ENCODE results near the gene SERTAD3.
"Not testable (repeated sequence)": the region's sequence is repeated elsewhere in the genome, so short reads cannot be mapped to it uniquely, and the experiment has no call there.

SERTAD3 gene

DNA sequence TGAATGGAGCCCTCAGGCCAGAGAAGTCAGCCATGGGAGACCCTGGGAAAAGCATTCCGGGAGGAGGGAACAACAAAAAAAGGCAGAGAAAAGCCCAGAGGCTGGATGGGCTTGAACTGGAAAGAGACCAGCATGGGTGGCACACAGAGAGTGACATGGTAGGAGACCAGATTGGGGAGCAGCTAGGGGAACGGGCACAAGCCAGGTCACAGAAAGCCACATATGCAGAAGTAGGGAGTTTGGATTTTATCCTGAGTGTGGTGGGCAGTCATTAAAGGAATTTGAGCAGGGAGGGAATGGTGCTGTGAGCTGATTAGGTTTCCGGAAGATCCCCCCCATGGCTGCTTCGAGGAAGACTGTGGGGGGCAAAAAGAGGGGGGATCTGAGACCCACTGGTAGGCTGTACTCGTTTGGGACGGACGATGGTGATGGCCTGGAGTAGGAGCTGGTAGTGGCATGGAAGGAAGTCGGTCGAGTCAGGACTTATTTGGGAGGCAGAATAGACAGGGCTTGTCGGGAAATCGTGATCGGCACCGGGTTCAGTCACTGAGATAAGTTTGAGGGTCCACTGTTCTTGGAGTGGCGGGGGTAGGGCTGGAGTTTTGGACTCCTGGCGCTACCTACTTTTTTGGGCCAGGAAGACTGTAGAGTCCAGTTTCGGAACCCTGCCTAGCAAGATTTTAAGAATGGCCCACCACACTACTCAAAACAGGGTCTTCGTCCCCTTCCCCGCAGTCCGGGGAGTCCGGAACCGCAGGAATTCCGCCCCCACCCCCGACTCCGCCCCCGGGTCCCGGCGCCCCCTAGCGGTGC, 19.3 kb downstream of the SERTAD3 start:
- peak in 2 of 6 experiments; percentile 24 to 27 for DNase-seq

DNA sequence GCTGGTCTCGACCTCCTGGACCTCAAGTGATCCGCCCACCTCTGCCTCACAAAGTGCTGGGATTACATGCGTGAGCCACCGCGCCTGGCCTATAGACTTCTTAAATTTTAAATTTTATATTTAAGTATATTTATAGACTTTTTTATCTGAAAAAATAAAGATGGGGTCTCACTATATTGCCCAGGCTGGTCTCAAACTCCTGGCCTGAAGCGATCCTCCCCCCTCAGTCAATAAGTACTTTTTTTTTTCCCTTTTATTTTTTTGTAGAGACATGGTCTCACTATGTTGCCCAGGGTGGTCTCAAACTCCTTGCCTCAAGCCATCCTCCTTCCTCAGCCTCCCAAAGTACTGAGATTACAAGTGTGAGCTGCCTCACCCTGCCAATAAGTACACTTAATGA, 20.2 kb downstream of the SERTAD3 start:
- DNase-seq, result no peak

DNA sequence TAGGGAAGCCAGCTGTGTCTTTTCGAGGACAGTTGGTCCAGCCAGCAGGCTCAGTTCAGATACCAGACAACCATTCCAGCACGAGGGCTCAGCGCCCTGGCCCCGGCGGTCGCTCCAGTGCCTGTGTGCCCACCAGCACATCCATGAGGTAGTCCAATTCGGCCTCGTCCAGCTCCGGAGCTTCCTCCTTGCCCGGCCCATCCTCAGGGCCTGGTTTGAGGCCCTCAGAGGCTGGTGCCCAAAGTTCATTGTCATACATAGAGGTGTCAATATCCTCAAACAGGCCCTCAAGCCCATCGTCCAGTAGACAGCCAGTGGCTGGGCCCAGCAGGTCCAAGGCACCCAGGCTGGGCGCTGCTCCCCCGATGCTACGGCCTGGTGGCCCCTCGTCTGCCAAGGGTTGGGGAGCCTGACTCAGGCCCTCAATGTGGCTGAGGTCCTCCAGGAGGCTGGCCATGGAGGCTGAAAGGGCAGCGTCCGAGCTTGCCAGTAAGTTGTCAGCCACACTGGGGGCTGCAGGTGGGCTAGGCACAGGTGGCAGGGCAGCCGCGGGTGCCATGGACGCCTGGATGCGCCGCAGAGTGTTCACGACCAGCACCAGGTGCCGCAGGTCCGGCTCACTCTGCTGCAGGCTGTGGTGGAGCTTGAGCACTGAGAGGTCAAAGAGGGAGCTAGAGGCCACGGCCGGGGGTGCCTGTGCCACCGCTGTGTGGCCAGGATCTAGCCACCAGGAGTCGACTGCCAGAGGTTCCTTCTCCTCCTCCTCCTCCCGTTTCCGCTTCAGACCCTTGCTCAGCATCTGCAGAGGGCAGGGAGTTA, 21.2 kb downstream of the SERTAD3 start:
- DNase-seq, result no peak

DNA sequence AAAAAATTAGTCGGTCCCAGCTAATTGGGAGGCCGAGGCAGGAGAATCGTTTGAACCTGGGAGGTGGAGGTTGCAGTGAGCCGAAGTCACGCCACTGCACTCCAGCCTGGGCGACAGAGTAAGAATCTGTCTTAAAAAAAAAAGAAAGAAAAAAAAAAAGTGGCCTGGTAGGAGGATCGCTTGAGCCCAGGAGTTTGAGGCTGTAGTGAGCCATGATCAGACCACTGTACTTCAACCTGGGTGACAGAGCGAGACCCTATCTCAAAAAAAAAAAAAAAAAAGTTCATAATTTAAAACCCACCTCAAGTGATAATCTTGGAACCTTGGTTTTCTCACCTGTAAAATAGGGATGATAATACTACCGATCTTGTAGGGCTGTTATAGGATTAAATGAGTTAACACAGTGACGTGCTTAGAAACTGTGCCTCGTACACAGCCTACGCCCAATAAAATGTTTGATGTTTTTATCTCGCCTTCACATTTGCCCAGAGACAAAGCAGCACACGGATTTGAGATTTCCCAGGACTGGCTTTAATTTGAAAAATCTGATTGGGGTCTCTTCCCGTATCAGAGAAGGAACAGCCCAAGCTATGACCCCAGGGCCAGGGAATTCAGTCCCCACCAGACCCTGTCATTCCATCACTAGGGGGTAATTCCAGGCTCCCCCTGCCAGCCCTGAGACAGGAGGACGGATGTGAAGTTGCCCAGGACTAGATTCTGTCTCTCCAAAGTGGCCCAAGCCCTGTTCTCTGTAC, 22.0 kb downstream of the SERTAD3 start:
- peak in 2 of 6 experiments; percentile 27 to 38 for DNase-seq

DNA sequence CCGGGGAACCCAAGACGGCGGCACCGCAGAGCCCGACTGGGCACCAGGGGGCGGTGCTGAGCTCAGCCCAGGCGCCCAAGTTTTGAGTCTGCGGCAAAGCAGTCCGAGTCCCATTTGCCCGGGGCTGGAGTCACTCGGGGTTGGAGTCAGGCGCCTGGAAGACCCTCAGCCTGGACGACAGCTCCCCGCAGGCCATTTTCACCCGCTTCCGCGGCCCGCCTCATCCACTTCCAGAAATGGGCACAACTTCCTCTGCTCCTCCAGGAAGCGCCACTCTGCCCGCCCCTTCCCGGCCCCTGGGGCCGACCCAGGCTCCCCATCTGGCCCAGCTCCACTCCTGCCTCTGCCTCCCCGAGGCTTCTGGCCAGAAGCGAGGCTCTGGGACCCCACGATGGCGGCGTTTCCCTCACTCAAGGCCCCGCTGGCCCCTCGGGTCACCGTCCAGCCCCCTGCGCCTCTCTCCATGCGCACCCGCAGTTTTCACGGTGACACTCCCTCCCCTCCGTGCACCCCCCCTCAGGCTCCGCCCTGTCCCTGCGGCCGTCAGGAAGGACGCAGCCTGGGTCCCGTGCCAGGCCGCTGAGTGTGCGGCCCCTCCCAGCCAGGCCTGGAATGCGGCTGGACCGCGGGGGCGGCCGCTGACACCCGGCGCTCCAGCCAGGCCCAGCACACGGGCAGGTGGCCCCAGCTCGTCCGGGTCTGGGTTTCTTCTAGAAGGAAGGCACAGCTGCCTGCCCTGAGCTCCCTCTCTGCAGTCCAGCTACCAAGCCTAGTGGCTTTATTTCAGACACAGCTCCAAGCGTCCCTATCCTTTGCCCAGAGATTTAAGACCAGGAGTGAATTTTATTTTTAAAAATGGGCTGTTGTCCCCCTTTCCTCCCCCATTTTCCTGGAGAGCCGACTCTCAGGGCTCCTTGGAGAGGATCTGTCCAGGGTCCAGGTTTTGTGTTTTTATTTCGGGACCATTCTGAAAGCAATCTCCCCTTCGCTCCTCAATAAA, 23.1 kb downstream of the SERTAD3 start:
- peak; percentile 60 to 85 (median 72) for DNase-seq

DNA sequence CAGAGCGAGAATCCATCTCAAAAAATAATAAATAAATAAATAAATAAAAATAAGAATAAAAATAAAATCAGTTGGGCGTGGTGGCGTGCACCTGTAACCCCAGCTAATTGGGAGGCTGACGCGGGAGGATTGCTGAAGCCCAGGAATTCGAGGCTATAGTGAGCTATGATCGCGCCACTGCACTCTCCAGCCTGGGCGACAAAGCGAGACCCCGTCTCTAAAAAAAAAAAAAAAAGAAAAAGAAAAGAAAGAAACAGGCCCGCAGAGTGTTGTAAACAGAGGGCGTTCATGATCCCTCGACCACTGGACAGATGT, 23.7 kb downstream of the SERTAD3 start:
- no peak for DNase-seq

DNA sequence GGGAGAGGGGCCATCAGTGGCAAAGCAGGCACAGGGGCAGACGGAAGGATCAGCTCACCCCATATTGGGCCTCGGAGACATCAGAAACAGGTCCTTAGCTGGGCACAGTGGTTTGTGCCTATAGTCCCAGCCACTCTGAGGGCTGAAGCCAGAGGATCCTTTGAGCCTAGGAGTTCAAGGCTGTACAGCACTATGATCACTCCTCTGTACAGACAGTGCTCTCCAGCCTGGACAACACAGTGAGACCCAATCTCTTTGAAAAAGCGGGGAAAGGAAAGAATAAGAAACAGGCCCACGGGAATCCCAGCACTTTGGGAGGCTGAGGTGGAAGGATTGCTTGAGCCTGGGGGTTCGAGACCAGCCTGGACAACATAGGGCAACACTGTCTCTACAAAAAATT, 24.4 kb downstream of the SERTAD3 start:
- DNase-seq, result no peak

DNA sequence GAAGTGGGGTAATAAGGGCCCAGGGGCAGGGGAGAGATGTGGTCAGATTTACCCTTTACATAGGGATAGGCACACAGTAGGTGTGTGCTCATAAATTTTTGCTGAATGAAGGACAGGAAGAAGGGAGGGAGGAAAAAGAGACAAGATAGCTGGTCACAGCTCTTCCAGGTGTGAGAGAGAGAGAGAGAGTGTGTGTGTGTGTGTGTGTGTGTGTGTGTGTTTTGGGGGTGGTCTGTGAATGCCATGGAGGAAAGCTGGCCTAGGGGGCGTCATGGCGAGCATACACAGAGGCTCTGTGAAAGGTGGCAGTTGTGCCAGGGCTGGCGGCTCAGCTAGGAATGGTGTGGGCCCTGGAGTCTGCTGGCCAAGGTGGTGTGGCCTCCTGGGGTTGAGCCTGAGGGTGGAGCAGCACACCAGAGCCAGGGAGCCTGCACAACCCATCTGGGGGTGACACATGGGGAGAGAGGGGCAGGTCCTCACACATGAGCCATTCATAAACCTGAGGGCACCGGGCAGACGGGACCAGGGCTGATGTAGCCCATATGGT, 25.0 kb downstream of the SERTAD3 start:
- DNase-seq, result no peak

DNA sequence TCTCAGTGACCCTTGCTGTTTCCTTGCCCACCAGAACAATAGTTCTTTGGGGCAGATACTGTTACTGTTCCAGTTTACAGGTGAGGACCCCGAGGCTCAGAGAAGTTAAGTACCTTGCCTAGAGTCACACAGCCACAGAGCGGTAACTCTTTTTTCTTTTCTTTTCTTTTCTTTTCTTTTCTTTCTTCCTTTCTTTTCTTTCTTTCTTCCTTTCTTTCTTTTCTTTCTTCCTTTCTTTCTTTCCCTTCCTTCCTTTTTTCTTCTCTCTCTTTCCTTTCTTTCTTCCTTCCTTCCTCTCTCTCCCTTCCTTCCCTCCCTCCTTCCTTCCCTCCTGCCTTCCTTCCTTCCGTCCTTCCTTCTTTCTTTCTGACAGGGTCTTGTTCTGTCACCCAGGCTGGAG, 26.1 kb downstream of the SERTAD3 start:
- DNase-seq, result no peak

DNA sequence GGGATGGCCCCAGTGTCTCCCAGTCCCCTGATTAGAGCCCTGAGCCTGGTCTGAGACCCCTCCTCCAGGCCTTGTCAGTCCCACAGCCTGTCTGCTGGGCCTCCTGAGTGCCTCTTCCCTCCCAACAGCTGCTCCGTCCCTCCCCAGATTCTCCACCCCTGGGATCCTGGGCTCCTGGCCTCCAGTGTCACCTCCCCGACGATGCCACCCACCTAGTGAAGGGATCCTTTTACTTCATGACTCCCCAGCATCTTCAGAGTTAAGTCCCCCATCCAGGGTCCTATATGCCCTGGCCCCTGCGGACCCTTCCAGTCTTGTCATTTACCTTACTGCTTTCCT, 26.5 kb downstream of the SERTAD3 start:
- no peak for DNase-seq

DNA sequence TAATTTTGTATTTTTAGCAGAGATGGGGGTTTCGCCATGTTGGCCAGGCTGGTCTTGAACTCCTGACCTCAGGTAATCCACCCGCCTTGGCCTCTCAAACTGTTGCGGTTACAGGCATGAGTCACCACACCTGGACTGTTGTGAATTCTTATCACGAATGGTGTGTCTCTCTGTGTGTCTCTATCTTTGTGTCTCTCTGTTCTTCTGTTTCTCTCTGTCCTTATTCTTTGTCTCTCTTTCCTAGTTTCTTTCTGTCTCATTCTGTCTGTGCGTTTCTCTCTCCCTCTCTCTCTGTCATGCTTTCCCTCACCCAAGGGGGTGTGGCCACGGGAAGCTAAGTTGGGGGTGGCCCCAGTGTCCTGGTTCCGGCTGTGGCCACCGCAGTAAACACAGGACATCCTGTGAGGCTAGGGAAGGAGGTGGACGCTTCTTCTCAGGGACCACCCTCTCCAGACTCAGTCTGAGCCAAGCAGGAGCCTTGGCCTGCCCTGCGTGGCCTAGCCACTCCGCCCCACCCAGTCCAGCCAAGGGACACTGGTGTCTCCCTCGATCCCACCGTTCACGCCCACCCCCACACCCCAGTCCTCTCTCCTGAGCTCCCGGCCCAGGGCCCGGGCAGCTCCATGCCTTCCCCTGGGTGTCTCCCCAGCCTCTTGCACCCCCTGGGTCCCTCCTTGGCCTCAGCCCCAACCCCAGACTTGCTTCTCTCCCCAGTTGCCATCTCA, 27.1 kb downstream of the SERTAD3 start:
- no peak for DNase-seq

DNA sequence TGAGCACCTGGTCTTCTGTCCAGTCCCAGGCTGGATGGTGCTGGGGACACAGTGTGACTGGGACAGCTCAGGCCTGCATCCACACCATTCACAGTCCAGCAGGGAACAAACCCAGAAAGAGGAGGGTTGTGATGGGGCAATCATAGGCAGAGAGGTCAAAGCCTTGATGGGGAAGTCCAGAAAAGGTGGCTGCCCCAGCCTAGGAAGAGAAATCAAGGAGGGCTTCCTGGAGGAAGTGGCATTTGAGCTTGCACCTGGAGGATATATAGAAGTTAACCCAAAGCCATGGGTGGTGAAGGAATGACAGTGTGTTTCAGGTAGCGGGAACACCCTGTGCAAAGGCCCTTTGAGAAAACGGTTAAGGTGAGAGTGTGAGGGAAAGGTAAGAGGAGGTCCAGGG, 28.4 kb downstream of the SERTAD3 start:
- no peak for DNase-seq

DNA sequence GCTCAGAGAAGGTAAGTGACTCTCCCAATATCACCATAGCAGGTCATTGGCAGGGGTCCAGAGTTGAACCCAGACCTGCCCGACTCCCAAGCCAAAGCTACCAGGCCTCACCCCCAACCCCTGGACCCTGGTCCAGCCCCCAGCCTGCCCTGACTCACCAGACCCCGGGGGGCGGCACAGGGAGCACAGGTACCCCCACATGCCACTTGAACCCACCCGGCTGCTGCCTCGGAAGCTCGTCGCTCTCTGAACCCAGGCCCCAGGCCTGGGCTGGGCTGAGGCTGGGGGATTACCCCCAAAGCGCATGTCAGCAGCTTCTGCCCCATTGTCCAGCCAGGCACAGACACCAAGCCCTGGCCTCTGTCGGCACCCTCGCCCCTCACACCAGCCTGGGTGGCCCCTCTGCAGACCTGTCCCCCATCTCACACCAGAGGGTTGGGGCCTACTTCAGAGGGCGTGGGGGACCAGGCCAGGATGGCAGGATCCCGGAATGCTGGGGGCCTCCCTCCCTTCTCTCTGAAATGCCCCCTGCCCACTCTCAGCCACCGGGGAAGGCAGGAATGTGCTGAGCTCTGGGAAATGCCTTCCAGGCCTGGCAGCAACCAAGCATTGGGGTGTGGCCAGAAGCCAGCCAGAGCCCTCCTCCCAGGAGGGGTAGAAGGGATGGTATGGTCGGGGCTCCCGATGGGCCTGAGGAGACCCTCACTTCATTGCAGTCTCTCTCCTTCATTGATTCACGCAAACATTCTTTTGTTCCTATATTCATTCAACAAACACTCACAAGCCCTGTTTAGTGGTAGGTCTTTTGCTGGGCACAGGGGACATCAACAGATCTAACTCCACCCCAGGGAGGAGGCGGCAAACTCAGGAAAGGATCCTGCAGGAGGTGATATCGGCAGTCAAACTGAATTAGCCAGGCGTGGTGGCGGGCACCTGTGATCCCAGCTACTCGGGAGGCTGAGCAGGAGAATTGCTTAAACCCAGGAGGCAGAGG, 29.3 kb downstream of the SERTAD3 start:
- DNase-seq, result no peak

DNA sequence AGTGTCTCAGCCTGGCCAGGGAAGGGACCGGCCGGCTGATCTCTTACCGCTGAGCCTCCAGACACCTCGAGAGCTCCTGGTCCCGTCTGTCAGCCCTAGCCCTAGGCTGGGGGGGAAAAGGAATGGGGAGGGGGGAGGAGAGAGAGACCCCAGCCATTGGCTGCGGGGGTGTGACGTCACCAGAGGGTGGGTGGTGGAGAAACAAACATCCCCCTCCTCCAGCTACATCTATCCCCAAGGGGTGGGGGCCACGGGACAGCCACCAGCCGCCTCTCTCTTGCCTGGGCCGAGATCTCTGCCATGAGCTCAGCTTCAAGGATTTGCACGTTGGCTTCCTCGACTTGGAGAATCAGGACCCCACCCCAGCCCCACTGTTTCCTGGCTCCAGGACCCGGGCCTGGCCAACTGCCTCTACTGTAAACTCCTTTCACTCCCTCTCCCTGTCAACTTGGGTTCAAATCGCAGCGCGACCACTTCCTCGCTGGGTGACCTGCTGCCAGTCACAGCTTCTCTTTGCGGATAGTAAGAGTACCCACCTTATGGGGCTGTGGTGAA, 30.8 kb downstream of the SERTAD3 start, which contains the start of gene PRX:
Gene PRX (minus strand): TSS at position 88 of the 555 bp plus-strand sequence. CDS start 5,446 bp downstream, outside the sequence.
- no peak for DNase-seq

DNA sequence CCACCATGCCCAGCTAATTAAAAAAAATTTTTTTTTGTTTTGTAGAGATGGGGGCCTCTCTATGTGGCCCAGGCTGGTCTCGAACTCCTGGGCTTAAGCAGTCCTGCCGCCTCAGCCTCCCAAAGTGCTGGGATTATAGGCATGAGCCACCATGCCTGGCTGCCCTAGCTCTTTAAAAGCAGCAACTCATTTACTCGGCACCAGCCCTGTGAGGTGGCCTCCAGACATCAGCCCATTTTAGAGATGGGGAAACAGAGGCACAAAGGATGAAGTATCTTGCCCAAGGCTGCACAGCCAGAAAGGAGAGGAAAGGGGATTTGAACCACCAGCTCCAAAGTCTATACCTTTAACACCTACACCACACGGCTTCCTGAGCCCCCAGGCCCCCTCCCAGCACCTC, 31.3 kb downstream of the SERTAD3 start:
- DNase-seq, result no peak

DNA sequence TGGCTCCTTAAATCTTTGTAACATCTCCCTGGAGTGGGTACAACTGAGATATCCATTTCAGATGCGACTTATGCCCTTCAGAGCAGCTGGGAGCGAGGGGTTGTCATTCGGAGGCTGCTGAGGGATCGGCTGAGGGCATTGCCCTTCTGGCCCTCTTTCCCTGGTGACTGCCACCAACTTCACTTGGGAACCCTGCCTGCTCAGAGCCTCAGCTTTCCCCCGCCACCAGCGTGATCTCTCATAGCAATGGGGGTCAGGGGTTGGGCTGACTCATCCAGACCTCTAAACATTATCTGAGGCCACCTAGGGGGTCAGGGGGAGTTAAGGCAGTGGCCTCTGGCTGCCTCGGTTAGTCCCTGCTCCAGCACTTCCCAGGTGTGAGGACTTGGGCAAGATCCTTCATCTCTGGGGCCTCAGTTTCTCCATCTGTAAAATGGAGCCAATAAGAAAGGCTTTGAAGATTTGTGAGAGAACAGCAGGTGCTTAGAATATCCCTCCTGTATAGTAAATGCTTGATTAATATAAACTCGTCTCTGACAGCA, 32.1 kb downstream of the SERTAD3 start:
- no peak for DNase-seq

DNA sequence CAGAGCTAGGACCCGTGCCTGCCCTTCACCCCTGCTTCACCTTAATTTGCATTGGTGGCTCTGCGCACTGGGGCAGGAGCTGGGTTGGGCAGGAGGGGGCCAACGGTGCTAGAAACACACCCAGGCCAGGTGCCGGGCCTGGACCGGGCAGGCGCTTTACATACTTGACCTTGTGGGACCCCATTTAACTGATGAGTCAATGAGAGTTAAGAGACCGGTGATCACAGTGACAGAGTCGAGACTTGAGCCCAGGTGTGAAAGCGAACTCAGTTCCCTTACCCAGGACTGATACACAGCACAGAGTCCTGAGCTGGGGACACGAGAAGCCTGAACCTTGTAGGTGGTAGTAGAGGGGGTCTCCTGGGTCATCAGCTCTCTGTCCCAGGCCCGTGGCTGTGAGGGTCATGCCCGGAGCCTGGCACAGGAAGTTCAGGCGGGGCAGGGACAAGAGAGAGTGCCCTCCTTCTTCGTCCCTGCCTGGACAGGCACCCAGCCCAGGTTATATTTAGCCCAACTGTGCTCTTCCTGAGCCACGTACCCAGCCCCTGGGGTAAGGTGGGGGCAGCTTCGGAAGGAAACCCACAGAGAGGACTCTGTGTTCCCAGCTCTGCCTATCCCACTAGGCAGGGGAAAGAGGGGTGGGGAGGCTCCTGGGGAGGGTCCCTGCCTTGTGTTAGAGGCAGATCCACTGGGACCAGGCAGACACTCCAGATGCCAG, 32.9 kb downstream of the SERTAD3 start:
- no peak for DNase-seq

DNA sequence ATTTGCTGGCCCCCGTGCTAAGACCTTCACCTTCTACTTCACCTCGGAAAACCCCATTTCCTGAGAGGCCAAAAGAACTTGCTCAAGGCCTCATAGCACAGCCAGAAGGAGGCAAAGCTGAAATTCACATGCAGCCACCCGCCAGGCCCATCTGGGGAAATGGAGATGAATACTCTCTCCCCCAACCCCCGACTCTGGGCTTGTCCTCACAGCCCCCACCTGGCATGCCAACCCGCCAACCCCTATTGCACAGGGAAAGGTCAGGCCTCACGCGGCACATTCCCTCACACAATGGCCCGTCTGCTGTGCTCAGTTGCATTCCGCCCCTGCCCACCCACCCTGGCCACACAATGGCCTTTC, 34.1 kb downstream of the SERTAD3 start:
- DNase-seq, result no peak

DNA sequence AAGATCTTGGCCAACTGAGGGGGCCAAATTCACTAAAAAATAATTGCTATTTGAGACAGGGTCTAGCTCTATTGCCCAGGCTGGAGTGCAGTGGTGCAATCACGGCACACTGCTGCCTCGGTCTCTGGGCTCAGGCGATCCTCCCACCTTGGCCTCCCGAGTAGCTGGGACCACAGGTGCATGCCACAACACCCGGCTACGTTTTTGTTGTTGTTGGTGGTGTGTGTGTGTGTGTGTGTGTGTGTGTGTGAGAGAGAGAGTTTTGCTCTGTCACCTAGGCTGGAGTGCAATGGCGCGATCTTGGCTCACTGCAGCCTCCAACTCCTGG, 35.6 kb downstream of the SERTAD3 start:
- not testable (repeated sequence) for DNase-seq

Data from stimulated activated naive CD4-positive, alpha-beta T cell (primary cell).